HL-60 (cell line): Measurements from ENCODE around the gene AGPAT3.

Source experiments
- DNase-seq, 2 experiments: peaks; one replicate each; pipeline ENCODE4 v3.0.0-alpha.2; 2010 to 2020; ENCODE audit warnings: low read depth in 1 of 2, low spot score in 1 of 2
- H3K27ac ChIP-seq: fragments of 250-450 bp; sonication (Bioruptor Pico); replicated peaks from 2 replicates; pipeline ENCODE4 v1.5.1; 2020; ENCODE audit warnings: mild to moderate bottlenecking, moderate library complexity
- H3K27me3 ChIP-seq: fragments of 250-450 bp; sonication (Bioruptor Pico); 2 replicates; pipeline ENCODE4 v1.5.1; 2021; ENCODE audit warnings: mild to moderate bottlenecking, moderate library complexity; ENCODE audit not compliant: insufficient read depth, poor library complexity, severe bottlenecking
- H3K4me3 ChIP-seq: replicated peaks from 2 replicates; pipeline ENCODE4 v1.5.1; 2011; ENCODE audit warnings: mild to moderate bottlenecking, control low read depth, low read length; ENCODE audit not compliant: insufficient read depth
- CTCF ChIP-seq: IDR thresholded peaks from one replicate; pipeline ENCODE4 v1.5.1; 2011; ENCODE audit warnings: low read length, control low read depth, inconsistent platforms; ENCODE audit not compliant: insufficient read depth
- GABPA ChIP-seq: IDR thresholded peaks from 2 replicates; pipeline ENCODE4 v1.6.1; 2012; ENCODE audit warnings: low read depth
- POLR2AphosphoS5 ChIP-seq: IDR thresholded peaks from 2 replicates; pipeline ENCODE4 v1.6.1; 2012; ENCODE audit warnings: low read depth
- REST ChIP-seq: IDR thresholded peaks from 2 replicates; pipeline ENCODE4 v1.6.1; 2012; ENCODE audit warnings: low read depth; ENCODE audit not compliant: insufficient replicate concordance
- SPI1 ChIP-seq: IDR thresholded peaks from 2 replicates; pipeline ENCODE4 v1.6.1; 2012; ENCODE audit warnings: low read depth, mild to moderate bottlenecking, borderline replicate concordance

Gene AGPAT3

GRCh38 chr21:43925096-43925481, 60.1 kb downstream of the AGPAT3 start:
- H3K27ac ChIP-seq, result no peak overlapping the region

GRCh38 chr21:43925609-43926008, 60.6 kb downstream of the AGPAT3 start:
- Histone ChIP-seq H3K27ac (no peak overlapping the region), H3K4me3 (no peak overlapping the region), H3K27me3 (no peaks in the 10 kb centered on the region)
- no peak for DNase-seq
- TF ChIP-seq GABPA (no peak), SPI1 (no peak), POLR2AphosphoS5 (no peak), REST (no peak), CTCF (no peak)

More at GRCh38 chr21:43925096-43925481, 60.1 kb downstream of the AGPAT3 start:
- Histone ChIP-seq H3K27me3 (no peaks in the 10 kb centered on the region), H3K4me3 (no peak overlapping the region)
- no peak for TF ChIP-seq POLR2AphosphoS5
- no peak for TF ChIP-seq SPI1
- TF ChIP-seq CTCF, result no peak
- no peak for TF ChIP-seq REST
- no peak for TF ChIP-seq GABPA
- DNase-seq, result no peak

GRCh38 chr21:43926196-43926595, 61.2 kb downstream of the AGPAT3 start:
- Histone ChIP-seq H3K4me3 (no peak overlapping the region), H3K27ac (no peak overlapping the region), H3K27me3 (no peaks in the 10 kb centered on the region)
- TF ChIP-seq GABPA, result no peak
- TF ChIP-seq POLR2AphosphoS5, result no peak
- TF ChIP-seq CTCF, result no peak
- TF ChIP-seq SPI1, result no peak
- TF ChIP-seq REST, result no peak
- DNase-seq, result no peak
